ENCODE measurements around the gene ADCY5.

DNA sequence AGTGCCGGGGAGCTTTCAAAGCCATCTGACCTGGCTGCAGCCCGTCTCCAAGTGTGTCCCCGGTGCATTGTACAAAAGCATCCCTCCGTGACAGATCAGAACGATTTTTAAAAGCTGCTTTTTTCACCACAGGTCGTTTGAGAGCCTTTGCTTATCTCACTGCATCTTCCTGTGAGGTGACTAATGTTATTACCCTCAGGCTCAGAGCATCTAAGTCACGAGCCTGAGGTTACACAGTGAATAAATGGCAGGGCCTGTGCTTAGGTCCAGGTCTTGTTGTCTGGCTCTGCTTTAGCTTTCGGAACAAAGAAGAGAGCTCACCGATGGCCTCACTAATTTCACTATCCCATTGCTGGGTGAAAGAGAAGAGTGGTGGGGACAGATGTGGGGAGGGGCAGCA, 163.8 kb downstream of the ADCY5 start:
- TF ChIP-seq EGR1 (IDR thresholded peaks at IDR 0.05; ENCODE audit: low read depth in 2 of 2) (no peak), TAF1 (conservative IDR thresholded peaks at IDR 0.05) (no peak), JUND (IDR thresholded peaks at IDR 0.05) (no peak), GABPA (IDR thresholded peaks at IDR 0.05 in 1 of 2, conservative IDR thresholded peaks at IDR 0.05 in 1 of 2) (no peak), RAD21 (IDR thresholded peaks at IDR 0.05) (no peak), HNF4A (conservative IDR thresholded peaks at IDR 0.05) (no peak), FOXA2 (IDR thresholded peaks at IDR 0.05) (no peak), YY1 (IDR thresholded peaks at IDR 0.05) (no peak), FOXA1 (IDR thresholded peaks at IDR 0.05) (no peak)
- TF ChIP-seq, protein P1, sequence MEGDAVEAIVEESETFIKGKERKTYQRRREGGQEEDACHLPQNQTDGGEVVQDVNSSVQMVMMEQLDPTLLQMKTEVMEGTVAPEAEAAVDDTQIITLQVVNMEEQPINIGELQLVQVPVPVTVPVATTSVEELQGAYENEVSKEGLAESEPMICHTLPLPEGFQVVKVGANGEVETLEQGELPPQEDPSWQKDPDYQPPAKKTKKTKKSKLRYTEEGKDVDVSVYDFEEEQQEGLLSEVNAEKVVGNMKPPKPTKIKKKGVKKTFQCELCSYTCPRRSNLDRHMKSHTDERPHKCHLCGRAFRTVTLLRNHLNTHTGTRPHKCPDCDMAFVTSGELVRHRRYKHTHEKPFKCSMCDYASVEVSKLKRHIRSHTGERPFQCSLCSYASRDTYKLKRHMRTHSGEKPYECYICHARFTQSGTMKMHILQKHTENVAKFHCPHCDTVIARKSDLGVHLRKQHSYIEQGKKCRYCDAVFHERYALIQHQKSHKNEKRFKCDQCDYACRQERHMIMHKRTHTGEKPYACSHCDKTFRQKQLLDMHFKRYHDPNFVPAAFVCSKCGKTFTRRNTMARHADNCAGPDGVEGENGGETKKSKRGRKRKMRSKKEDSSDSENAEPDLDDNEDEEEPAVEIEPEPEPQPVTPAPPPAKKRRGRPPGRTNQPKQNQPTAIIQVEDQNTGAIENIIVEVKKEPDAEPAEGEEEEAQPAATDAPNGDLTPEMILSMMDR (IDR thresholded peaks at IDR 0.05; ENCODE audit: low read depth, low read length, missing input control): no peak
- TF ChIP-seq, protein P2, sequence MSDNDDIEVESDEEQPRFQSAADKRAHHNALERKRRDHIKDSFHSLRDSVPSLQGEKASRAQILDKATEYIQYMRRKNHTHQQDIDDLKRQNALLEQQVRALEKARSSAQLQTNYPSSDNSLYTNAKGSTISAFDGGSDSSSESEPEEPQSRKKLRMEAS (IDR thresholded peaks at IDR 0.05): no peak
- TF ChIP-seq, protein P3, sequence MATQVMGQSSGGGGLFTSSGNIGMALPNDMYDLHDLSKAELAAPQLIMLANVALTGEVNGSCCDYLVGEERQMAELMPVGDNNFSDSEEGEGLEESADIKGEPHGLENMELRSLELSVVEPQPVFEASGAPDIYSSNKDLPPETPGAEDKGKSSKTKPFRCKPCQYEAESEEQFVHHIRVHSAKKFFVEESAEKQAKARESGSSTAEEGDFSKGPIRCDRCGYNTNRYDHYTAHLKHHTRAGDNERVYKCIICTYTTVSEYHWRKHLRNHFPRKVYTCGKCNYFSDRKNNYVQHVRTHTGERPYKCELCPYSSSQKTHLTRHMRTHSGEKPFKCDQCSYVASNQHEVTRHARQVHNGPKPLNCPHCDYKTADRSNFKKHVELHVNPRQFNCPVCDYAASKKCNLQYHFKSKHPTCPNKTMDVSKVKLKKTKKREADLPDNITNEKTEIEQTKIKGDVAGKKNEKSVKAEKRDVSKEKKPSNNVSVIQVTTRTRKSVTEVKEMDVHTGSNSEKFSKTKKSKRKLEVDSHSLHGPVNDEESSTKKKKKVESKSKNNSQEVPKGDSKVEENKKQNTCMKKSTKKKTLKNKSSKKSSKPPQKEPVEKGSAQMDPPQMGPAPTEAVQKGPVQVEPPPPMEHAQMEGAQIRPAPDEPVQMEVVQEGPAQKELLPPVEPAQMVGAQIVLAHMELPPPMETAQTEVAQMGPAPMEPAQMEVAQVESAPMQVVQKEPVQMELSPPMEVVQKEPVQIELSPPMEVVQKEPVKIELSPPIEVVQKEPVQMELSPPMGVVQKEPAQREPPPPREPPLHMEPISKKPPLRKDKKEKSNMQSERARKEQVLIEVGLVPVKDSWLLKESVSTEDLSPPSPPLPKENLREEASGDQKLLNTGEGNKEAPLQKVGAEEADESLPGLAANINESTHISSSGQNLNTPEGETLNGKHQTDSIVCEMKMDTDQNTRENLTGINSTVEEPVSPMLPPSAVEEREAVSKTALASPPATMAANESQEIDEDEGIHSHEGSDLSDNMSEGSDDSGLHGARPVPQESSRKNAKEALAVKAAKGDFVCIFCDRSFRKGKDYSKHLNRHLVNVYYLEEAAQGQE (IDR thresholded peaks at IDR 0.05): no peak
- TF ChIP-seq, protein P4, sequence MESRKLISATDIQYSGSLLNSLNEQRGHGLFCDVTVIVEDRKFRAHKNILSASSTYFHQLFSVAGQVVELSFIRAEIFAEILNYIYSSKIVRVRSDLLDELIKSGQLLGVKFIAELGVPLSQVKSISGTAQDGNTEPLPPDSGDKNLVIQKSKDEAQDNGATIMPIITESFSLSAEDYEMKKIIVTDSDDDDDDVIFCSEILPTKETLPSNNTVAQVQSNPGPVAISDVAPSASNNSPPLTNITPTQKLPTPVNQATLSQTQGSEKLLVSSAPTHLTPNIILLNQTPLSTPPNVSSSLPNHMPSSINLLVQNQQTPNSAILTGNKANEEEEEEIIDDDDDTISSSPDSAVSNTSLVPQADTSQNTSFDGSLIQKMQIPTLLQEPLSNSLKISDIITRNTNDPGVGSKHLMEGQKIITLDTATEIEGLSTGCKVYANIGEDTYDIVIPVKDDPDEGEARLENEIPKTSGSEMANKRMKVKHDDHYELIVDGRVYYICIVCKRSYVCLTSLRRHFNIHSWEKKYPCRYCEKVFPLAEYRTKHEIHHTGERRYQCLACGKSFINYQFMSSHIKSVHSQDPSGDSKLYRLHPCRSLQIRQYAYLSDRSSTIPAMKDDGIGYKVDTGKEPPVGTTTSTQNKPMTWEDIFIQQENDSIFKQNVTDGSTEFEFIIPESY (IDR thresholded peaks at IDR 0.05): no peak

All from liver (tissue), 3 donors.